Stimulated activated CD4-positive, alpha-beta T cell treated with anti-CD3 and anti-CD28 coated beads, Interleukin-15, amount 100 ng/mL, for 24 hours (primary cell): ENCODE results near the gene PDE10A.

Experiments
- DNase-seq: peaks from one replicate; pipeline ENCODE4 v3.0.0-alpha.2; 2020

The PDE10A gene

GRCh38 chr6:165662749-165663376 is at the start of gene PDE10A:
Gene PDE10A (minus strand): TSS chr6:165663241. CDS start chr6:165662811, 430 bp downstream.
- peak; percentile 11 for DNase-seq

- no peak for DNase-seq
These were observed 46.0 kb upstream of the PDE10A start for GRCh38 chr6:165708985-165709576.

- no peak for DNase-seq
These were observed 44.2 kb upstream of the PDE10A start for GRCh38 chr6:165707067-165707853.

- no peak for DNase-seq
These were observed 42.9 kb upstream of the PDE10A start for GRCh38 chr6:165705941-165706340.

GRCh38 chr6:165704045-165704748 is 41.2 kb upstream of the PDE10A start:
- DNase-seq: no peak

DNA sequence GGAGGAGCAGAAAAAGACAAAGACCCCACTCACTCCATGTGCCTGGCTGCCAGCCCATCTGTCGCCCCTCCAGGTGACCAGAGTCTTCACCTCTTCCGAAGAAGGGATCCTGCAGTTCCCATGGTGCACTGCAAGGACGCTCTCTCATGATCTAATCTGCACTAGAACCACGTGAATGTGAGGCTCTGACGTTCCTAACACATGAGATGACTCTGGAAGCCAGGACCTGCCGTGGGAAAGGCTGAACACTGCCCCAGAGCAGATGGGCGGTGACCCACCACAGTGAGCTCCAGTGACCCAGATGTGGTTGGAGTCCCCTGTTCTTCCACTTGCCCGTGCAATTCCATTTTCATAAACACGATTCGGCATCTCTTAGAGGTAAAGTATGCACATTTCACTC is 39.6 kb upstream of the PDE10A start:
- no peak for DNase-seq

DNA sequence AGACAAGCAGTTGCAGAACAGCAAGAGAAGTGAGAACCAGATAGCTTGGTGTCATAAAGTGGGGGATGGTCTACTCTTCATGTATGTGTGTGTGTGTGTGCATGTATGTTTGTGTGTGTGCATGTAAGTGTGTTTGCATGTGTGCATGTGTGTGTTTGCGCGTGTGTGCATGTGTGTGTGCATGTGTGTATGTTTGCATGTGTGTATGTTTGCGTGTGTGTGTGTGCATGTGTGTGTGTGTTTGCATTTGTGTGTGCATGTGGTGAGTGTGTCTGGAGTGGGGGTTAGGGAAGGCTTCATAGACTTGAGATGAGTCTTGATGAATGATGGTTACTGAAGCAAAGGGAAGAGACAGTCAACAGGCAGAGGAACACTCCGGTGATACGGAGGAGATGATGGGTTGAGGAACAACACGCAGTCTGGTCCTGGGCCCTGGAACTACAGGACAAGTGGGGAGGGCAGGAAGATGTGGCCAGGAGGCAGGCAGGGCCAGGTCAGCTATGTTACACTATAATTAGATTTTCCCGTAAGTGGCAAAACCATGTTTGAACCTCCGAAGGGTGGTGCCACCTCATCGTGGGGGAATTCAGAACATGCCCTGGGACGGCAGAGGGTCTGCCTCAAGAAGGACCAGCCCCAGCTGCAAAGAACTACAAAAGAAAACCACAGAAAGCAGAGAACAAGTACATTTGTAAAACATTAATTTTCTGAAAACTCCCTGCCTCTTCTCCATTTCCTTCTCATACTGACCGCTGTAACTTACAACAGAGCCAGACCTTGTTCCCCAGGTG is 38.7 kb upstream of the PDE10A start:
- DNase-seq: no peak

- DNase-seq: no peak
These were observed 38.0 kb upstream of the PDE10A start for GRCh38 chr6:165701005-165701404.

- no peak for DNase-seq
These were observed 35.8 kb upstream of the PDE10A start for GRCh38 chr6:165698868-165699267.

- no peak for DNase-seq
These were observed 34.1 kb upstream of the PDE10A start for GRCh38 chr6:165697171-165697570.

- no peak for DNase-seq
These were observed 32.9 kb upstream of the PDE10A start for GRCh38 chr6:165695722-165696515.

GRCh38 chr6:165694296-165694695 is 31.3 kb upstream of the PDE10A start:
- no peak for DNase-seq

DNA sequence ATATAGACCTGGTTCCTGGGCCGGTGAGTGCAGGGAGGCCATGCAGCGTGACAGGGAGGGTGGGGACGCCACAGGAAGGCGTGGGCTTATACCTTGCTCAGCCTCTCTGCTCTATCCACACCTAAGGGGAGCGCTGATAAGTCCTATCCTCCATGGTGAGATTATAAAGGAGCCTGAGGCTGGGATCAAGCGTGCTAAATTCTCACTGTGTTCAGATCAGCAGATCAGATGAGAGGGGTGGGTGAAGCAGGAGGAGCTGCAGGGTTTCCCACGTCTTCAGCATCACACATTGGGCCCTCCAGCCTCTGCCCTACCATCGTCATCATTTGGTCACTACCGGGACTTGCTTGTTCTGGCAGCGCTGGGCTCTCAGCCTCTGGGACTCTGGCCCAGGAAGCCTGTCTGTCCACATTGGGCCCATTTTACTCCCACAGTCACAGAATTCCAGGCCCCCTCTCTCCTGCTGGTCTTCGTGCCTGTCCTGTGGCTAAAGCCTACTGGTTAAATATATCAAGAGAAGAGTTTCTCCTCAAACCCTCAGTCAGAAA is 29.1 kb upstream of the PDE10A start:
- DNase-seq: no peak

DNA sequence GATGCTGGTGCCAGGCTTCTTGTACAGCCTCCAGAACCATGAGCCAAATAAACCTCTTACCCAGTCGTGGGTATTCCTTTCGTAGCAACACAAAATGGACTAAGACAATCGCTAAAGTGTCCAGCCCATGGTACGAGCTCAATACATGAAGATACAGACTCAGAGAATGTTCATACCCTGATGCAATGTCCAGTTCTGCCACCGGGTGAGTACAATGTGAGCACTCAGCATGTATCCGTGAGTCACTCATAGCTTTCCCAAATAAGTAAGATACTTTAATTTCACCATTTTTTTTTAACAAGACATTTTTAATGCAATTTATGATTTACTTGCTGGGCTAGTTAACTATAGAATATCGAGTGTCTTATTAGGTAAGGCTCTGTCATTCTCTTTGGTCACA is 26.7 kb upstream of the PDE10A start:
- DNase-seq: no peak

DNA sequence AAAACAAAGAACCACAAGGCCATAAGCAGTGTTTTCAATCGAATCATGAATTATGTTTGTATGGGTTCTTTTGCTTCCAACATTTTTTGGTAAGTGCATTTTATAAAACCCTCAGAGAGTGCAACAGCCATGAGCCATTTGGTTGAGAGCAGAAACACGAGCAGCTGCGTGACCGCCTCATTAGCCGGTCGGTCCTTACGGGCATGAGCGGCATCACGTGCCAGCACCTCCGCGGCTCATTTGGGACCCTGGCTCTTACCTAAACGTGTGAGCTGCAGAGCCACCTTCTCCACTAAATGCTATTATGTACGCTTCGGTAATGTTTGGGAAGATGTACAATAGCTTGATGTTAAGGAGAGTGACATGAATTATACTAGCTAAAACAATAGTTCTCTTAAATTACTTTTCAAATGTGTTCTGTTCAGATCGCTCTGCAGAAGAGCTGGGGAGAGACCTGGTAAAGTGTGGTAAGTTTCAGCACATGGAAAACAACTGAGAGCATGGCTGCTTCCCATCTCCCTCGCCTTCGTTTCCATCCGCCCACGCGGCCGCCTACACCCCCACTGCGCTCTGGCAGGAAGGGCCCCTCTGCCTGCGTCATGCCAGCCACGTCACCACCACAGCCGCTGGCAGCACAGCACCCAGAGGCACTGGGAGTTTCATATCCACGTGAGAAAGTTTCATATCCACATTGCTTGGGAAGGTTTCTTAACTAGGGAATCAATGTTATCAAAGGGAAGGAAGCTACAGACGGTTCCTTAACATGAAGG is 23.7 kb upstream of the PDE10A start:
- no peak for DNase-seq

DNA sequence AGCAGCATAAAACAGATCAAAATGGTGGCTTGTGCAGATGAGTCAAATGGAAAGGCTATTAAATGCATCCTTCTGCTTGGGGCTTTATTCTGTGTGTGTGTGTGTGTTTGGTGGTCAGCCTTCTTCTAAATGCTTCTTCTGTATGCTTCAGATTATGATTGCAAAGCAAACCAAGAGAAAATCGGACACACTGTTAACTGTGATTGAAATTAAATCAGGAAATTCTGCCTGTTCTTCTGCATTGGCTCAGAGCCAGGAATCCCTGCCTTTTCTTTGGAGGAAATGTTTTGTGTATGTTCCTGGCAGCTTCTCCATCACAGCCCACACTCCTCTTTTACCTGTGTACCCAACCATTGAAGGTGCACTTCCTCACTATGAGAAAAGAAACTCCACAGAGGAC is 22.3 kb upstream of the PDE10A start:
- no peak for DNase-seq

DNA sequence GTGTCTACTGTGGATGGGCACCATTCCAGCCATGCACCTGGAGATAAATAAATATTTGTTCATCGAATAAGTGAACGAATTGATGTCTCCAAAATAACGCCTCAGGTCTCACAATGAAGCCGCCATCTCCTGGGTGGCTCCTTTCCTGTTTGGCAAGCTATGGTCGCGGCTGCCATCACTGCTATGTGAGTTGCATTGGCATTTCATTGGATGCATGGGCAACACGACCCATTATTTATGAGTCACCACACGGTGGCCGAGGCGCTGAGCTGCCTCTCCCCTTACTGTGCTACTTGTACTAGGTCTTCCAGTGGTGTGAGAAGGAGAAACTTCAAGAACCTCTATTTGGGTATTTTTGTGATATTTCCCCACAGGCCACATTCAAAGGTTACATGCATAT is 21.3 kb upstream of the PDE10A start:
- DNase-seq: no peak

- no peak for DNase-seq
These were observed 17.9 kb upstream of the PDE10A start for GRCh38 chr6:165680975-165681374.

- DNase-seq: no peak
These were observed 16.3 kb upstream of the PDE10A start for GRCh38 chr6:165679326-165679725.

GRCh38 chr6:165678904-165679303 is 15.9 kb upstream of the PDE10A start:
- DNase-seq: no peak

DNA sequence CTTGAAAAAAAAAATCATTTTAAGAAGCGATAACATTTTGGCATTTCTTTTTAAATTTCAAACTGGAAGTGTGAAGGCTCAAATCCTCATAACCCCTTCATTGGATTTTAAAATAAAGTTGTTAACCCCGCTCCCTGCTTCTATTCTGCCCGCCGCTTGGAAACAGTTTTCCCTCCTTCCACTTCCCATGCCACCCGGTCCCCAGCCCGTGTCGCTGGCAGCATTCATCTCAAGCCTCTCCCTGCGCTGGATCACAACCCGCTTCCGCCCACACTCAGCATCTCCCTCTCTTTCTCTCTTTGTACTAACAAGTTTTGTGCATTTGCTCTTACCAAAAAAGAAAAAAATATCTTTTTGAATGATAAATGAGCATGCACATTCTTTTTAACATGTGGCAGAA is 15.4 kb upstream of the PDE10A start:
- DNase-seq: no peak
